Gastrocnemius medialis (tissue), 4 donors: Measurements from ENCODE around the gene SCTR.

Source experiments
- POLR2A ChIP-seq, 2 donors: fragments of 450-650 bp; IDR thresholded peaks; one replicate each; pipeline ENCODE4 v1.6.1; 2017; ENCODE audit warnings: antibody characterized with exemption in 2 of 2, mild to moderate bottlenecking in 2 of 2, moderate library complexity in 2 of 2
- TF ChIP-seq, protein P1 (sequence below), 5 experiments: fragments of 450-650 bp in 3 of 5; fragments of 200-600 bp in 2 of 5; sonication (generic) in 2 of 5; IDR thresholded peaks in 4 of 5; conservative IDR thresholded peaks in 1 of 5; 1 replicate in 4 of 5; 2 replicates in 1 of 5; pipeline ENCODE4 v1.5.1; 2016 to 2019; ENCODE audit warnings: antibody characterized with exemption in 5 of 5, mild to moderate bottlenecking in 3 of 5, moderate library complexity in 3 of 5

DNA sequence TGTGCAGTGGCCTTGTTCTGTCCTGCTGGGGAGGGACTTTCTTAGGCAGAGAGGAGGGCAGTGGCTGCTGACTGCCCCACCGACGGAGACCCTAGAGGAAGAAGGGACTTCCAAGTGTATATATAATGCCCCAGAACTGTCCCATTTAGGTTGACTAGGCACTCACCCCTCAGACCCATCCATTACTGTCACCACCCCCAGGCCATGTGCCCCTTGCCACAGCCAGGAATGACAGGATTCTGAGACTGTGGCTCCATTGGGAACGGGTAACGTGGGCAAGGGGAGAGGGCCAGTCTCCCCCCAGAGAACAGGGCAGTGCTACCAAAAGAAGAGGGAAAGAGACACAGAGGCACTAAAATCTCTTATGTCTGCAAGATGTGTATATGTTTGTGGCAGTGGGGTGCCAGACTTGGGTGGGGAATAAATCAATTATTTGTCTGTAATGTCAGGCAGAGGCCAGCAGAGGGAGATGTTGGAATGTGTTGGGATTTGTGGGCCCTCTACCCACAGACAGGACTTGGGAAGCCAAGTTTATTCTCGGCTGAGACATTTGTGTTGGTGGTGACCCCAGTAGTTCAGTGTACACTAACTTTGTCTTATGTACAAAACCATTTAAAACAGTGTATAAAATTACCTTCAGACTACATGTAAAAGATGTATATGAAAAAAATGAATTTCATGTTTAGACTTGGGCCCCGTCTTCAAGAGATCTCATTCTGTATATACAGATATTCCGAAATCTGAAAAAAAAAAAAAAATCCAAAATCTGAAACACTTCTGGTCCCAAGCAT, 116.7 kb downstream of the SCTR start:
- TF ChIP-seq, protein P1, sequence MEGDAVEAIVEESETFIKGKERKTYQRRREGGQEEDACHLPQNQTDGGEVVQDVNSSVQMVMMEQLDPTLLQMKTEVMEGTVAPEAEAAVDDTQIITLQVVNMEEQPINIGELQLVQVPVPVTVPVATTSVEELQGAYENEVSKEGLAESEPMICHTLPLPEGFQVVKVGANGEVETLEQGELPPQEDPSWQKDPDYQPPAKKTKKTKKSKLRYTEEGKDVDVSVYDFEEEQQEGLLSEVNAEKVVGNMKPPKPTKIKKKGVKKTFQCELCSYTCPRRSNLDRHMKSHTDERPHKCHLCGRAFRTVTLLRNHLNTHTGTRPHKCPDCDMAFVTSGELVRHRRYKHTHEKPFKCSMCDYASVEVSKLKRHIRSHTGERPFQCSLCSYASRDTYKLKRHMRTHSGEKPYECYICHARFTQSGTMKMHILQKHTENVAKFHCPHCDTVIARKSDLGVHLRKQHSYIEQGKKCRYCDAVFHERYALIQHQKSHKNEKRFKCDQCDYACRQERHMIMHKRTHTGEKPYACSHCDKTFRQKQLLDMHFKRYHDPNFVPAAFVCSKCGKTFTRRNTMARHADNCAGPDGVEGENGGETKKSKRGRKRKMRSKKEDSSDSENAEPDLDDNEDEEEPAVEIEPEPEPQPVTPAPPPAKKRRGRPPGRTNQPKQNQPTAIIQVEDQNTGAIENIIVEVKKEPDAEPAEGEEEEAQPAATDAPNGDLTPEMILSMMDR (IDR thresholded peaks at IDR 0.05 in 4 of 5, conservative IDR thresholded peaks at IDR 0.05 in 1 of 5): peak; percentile 72 to 85 (median 82)
- no peak for TF ChIP-seq POLR2A (IDR thresholded peaks at IDR 0.05)
